ENCODE data around the gene RGS6. TPM values are rescaled to one million over a fixed set of nuclear protein-coding genes. Genes with fewer than 3 reads are reported as not detected.

Gene RGS6
- total RNA-seq, 6 donors from 2014 or later, result 0.83 to 12.9 (median 2.2) TPM; not detected in 1

- DNase-seq (no peak), ATAC-seq (ENCODE audit: low FRiP score in 2 of 2) (no peak)
- Histone ChIP-seq H3K9me3 (no peaks in the 10 kb centered on the region), H3K4me1 (no peaks in the 10 kb centered on the region), H3K27ac (no peak overlapping the region), H3K4me3 (no peak overlapping the region), H3K27me3 (no peaks in the 10 kb centered on the region), H3K36me3 (no peaks in the 10 kb centered on the region)
- TF ChIP-seq CTCF (IDR thresholded peaks at IDR 0.05) (no peak), POLR2AphosphoS5 (IDR thresholded peaks at IDR 0.05) (no peak), EP300 (IDR thresholded peaks at IDR 0.05) (no peak), POLR2A (IDR thresholded peaks at IDR 0.05) (no peak)
- 93 to 96% methylated on average over 5 of the region's 5 CpGs for WGBS, 2 donors
These were observed 651.4 kb downstream of the RGS6 start for GRCh38 chr14:72583316-72584272.

- Histone ChIP-seq H3K27ac (no peak overlapping the region), H3K9me3 (no peaks in the 10 kb centered on the region), H3K27me3 (no peaks in the 10 kb centered on the region), H3K4me1 (no peaks in the 10 kb centered on the region), H3K36me3 (no peaks in the 10 kb centered on the region), H3K4me3 (no peak overlapping the region)
- 83% methylated on average over 5 of the region's 5 CpGs for WGBS, 2 donors
- TF ChIP-seq EP300 (IDR thresholded peaks at IDR 0.05), result no peak
- no peak for TF ChIP-seq POLR2A (IDR thresholded peaks at IDR 0.05)
- TF ChIP-seq CTCF (IDR thresholded peaks at IDR 0.05), result no peak
- no peak for TF ChIP-seq POLR2AphosphoS5 (IDR thresholded peaks at IDR 0.05)
- ATAC-seq (ENCODE audit: low FRiP score in 2 of 2), result no peak
- no peak for DNase-seq
These were observed 656.3 kb downstream of the RGS6 start for GRCh38 chr14:72588521-72588920.

- Histone ChIP-seq H3K9me3 (no peaks in the 10 kb centered on the region), H3K27me3 (no peaks in the 10 kb centered on the region), H3K4me1 (no peaks in the 10 kb centered on the region), H3K36me3 (no peaks in the 10 kb centered on the region), H3K4me3 (no peak overlapping the region), H3K27ac (no peak overlapping the region)
- ATAC-seq (ENCODE audit: low FRiP score in 2 of 2) (no peak), DNase-seq (no peak)
- TF ChIP-seq POLR2AphosphoS5 (IDR thresholded peaks at IDR 0.05) (no peak), POLR2A (IDR thresholded peaks at IDR 0.05) (no peak), CTCF (IDR thresholded peaks at IDR 0.05) (no peak), EP300 (IDR thresholded peaks at IDR 0.05) (no peak)
These were observed 657.4 kb downstream of the RGS6 start for GRCh38 chr14:72589652-72590051.

- TF ChIP-seq EP300 (IDR thresholded peaks at IDR 0.05), result no peak
- no peak for TF ChIP-seq POLR2A (IDR thresholded peaks at IDR 0.05)
- no peak for TF ChIP-seq CTCF (IDR thresholded peaks at IDR 0.05)
- no peak for TF ChIP-seq POLR2AphosphoS5 (IDR thresholded peaks at IDR 0.05)
- WGBS, 2 donors, result 35 to 37% methylated on average over 7 of the region's 7 CpGs
- Histone ChIP-seq H3K4me3 (no peak overlapping the region), H3K4me1 (no peaks in the 10 kb centered on the region), H3K27ac (no peak overlapping the region), H3K9me3 (no peaks in the 10 kb centered on the region), H3K27me3 (no peaks in the 10 kb centered on the region), H3K36me3 (no peaks in the 10 kb centered on the region)
- ATAC-seq (ENCODE audit: low FRiP score in 2 of 2), result no peak
- no peak for DNase-seq
These were observed 658.3 kb downstream of the RGS6 start for GRCh38 chr14:72590577-72590976.

GRCh38 chr14:72591391-72591790, 659.2 kb downstream of the RGS6 start:
- ATAC-seq (ENCODE audit: low FRiP score in 2 of 2) (no peak), DNase-seq (no peak)
- Histone ChIP-seq H3K9me3 (no peaks in the 10 kb centered on the region), H3K27me3 (no peaks in the 10 kb centered on the region), H3K4me1 (no peaks in the 10 kb centered on the region), H3K4me3 (no peak overlapping the region), H3K27ac (no peak overlapping the region), H3K36me3 (no peaks in the 10 kb centered on the region)
- TF ChIP-seq EP300 (IDR thresholded peaks at IDR 0.05), result no peak
- TF ChIP-seq CTCF (IDR thresholded peaks at IDR 0.05), result no peak
- no peak for TF ChIP-seq POLR2A (IDR thresholded peaks at IDR 0.05)
- TF ChIP-seq POLR2AphosphoS5 (IDR thresholded peaks at IDR 0.05), result no peak
- WGBS, 2 donors, result 64 to 66% methylated on average over 3 to 4 of the region's 4 CpGs
